Peyer's patch (tissue), 4 donors: Measurements from ENCODE around the gene TSPEAR. TPM values are rescaled to one million over a fixed set of nuclear protein-coding genes. Genes with fewer than 3 reads are reported as not detected.

ENCODE experiments used
- DNase-seq, 3 donors: peaks; one replicate each; pipeline ENCODE4 v3.0.0-alpha.2; 2017 to 2019
- H3K27ac ChIP-seq, 4 donors: fragments of 200-600 bp; sonication (generic); one replicate each; pipeline ENCODE4 v1.5.1; 2016 to 2019
- H3K27me3 ChIP-seq, 2 donors: fragments of 200-600 bp; sonication (generic); one replicate each; pipeline ENCODE4 v1.5.1; 2019
- H3K36me3 ChIP-seq, 3 donors: fragments of 200-600 bp; sonication (generic); one replicate each; pipeline ENCODE4 v1.5.1; 2016 to 2019
- H3K4me1 ChIP-seq, 4 donors: fragments of 200-600 bp; sonication (generic); one replicate each; pipeline ENCODE4 v1.5.1; 2016 to 2019
- H3K4me3 ChIP-seq, 4 donors: fragments of 200-600 bp; sonication (generic); 1 replicate in 3 of 4; 2 replicates in 1 of 4; pipeline ENCODE4 v1.5.1; 2016 to 2019; ENCODE audit warnings: mild to moderate bottlenecking in 1 of 4
- H3K9me3 ChIP-seq, 4 donors: fragments of 200-600 bp; sonication (generic); one replicate each; pipeline ENCODE4 v1.5.1; 2016 to 2019; ENCODE audit warnings: mild to moderate bottlenecking in 1 of 4
- POLR2A ChIP-seq, 2 donors: fragments of 450-650 bp; IDR thresholded peaks; one replicate each; pipeline ENCODE4 v1.5.1; 2017; ENCODE audit warnings: antibody characterized with exemption in 2 of 2, mild to moderate bottlenecking in 2 of 2, moderate library complexity in 2 of 2
- total RNA-seq, 4 donors: library from RNA; depleted of rRNA; stranded (reverse); fragments of >200 nt; gene quantifications; one replicate each; pipeline ENCODE4 v1.1.0, GENCODE V29; 2016
- TF ChIP-seq, protein P1 (sequence below), 6 experiments: fragments of 450-650 bp in 4 of 6; fragments of 200-600 bp in 2 of 6; sonication (generic) in 1 of 6; IDR thresholded peaks; one replicate each; pipeline ENCODE4 v1.5.1; 2017 to 2019; ENCODE audit warnings: antibody characterized with exemption in 6 of 6, mild to moderate bottlenecking in 3 of 6, moderate library complexity in 1 of 6

TSPEAR gene
- total RNA-seq, 4 donors from 2014 or later, result 0.47 TPM; not detected in 3

DNA sequence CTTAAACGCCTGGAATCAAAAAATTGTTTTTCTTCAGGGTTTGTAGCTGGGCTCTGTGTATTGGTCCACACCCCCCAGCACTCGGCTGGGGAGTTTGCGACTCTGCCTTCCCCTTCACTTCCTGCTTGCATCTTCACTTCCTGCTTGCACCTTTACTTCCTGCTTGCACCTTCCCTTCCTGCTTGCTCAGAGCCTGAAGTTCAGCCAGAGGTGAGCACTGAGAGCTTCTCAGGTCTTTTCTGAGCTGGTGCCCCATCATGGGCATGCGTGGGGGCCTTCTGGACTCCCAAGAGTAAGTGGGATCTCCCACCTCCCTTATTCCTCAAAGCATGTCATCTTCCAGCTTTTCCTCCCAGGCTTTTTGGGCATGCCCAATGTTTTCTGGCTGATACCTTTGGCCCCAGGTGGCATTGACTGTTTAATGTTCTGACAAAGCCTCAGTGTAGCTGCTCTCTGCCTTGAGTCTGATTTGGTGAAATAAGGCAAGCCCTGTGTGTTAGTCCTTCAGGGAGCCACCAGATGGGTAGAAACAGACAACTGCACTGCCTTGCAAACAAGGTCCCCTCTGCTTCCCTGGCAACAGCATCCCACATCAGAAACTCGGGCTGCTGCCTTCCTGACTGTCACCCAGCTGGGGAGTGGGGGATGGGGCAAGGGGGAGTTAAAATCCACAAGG is 163.6 kb downstream of the TSPEAR start:
- no peaks in the 10 kb centered on the region for H3K36me3 ChIP-seq
- H3K27me3 ChIP-seq, result no peaks in the 10 kb centered on the region
- no peak overlapping the region for H3K4me3 ChIP-seq
- H3K27ac ChIP-seq, result peak overlapping the region in 1 of 4 donors; percentile 44
- TF ChIP-seq, protein P1, sequence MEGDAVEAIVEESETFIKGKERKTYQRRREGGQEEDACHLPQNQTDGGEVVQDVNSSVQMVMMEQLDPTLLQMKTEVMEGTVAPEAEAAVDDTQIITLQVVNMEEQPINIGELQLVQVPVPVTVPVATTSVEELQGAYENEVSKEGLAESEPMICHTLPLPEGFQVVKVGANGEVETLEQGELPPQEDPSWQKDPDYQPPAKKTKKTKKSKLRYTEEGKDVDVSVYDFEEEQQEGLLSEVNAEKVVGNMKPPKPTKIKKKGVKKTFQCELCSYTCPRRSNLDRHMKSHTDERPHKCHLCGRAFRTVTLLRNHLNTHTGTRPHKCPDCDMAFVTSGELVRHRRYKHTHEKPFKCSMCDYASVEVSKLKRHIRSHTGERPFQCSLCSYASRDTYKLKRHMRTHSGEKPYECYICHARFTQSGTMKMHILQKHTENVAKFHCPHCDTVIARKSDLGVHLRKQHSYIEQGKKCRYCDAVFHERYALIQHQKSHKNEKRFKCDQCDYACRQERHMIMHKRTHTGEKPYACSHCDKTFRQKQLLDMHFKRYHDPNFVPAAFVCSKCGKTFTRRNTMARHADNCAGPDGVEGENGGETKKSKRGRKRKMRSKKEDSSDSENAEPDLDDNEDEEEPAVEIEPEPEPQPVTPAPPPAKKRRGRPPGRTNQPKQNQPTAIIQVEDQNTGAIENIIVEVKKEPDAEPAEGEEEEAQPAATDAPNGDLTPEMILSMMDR (IDR thresholded peaks at IDR 0.05), result no peak
- TF ChIP-seq POLR2A (IDR thresholded peaks at IDR 0.05), result no peak
- peak in 2 of 3 donors; percentile 22 to 48 for DNase-seq
- H3K4me1 ChIP-seq, result no peaks in the 10 kb centered on the region
- H3K9me3 ChIP-seq, result peaks cover 0 to 7% (median 0%) of the 10 kb centered on the region in 4 donors

DNA sequence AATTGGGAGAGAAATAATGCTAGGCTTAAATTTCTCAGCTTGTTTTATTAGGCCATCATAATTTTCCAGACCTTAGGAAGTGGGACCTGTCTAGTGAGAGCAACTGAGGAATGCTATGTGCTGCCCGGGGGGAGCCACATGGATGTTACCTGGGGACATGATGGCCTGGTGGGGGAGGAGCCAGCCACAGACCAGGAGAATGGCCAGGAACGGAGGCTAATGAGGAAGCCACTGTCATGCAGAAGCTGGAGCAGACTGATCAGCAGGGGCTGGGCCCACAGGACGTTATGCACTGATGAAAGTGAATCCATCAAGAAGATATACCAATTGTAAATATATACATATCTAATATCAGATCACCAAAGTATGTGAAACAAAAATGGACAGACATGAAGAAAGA is 166.8 kb downstream of the TSPEAR start:
- DNase-seq, result no peak

DNA sequence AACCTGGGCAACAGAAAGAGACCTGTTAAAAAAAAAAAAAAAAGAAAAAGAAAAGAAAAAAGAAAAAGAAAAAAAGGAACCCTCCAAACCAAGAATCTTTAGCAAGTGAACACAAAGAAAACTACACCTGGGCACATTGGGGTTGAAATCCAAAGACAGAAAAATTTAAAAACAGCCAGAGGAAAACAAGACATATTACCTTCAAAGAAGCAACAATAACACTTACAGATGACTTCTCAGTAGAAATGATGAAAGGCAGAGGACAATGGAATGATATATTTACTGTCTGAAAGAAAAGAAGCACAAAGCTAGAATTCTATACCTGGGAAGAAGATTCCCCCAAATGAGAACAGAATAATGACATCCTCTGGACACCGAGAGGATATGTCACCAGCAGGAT is 168.7 kb downstream of the TSPEAR start:
- TF ChIP-seq, protein P1 (IDR thresholded peaks at IDR 0.05), result no peak
- no peak for TF ChIP-seq POLR2A (IDR thresholded peaks at IDR 0.05)
- H3K4me1 ChIP-seq, result no peaks in the 10 kb centered on the region
- no peaks in the 10 kb centered on the region for H3K27me3 ChIP-seq
- peaks cover 0 to 9% (median 2%) of the 10 kb centered on the region in 4 donors for H3K9me3 ChIP-seq
- H3K4me3 ChIP-seq, result no peak overlapping the region
- no peaks in the 10 kb centered on the region for H3K36me3 ChIP-seq
- no peak overlapping the region for H3K27ac ChIP-seq
- no peak for DNase-seq

More for the DNA sequence above, 166.8 kb downstream of the TSPEAR start:
- no peak for TF ChIP-seq POLR2A (IDR thresholded peaks at IDR 0.05)
- TF ChIP-seq, protein P1 (IDR thresholded peaks at IDR 0.05), result no peak
- no peak overlapping the region for H3K4me3 ChIP-seq
- no peaks in the 10 kb centered on the region for H3K4me1 ChIP-seq
- no peaks in the 10 kb centered on the region for H3K36me3 ChIP-seq
- no peak overlapping the region for H3K27ac ChIP-seq
- H3K27me3 ChIP-seq, result no peaks in the 10 kb centered on the region
- peaks cover 0 to 9% (median 2%) of the 10 kb centered on the region in 4 donors for H3K9me3 ChIP-seq

- TF ChIP-seq, protein P1 (IDR thresholded peaks at IDR 0.05), result no peak
- no peak for TF ChIP-seq POLR2A (IDR thresholded peaks at IDR 0.05)
- no peak overlapping the region for H3K27ac ChIP-seq
- H3K9me3 ChIP-seq, result peaks cover 0 to 9% (median 2%) of the 10 kb centered on the region in 4 donors
- H3K27me3 ChIP-seq, result no peaks in the 10 kb centered on the region
- H3K4me3 ChIP-seq, result no peak overlapping the region
- H3K4me1 ChIP-seq, result no peaks in the 10 kb centered on the region
- no peaks in the 10 kb centered on the region for H3K36me3 ChIP-seq
- DNase-seq, result peak in 1 of 3 donors; percentile 13
These were observed 170.6 kb downstream of the TSPEAR start for GRCh38 chr21:44540741-44541288.

GRCh38 chr21:44539991-44540666 is 171.2 kb downstream of the TSPEAR start, which contains the start of gene KRTAP10-1:
KRTAP10-1 (minus strand) TSS chr21:44540195; CDS start chr21:44540150, 45 bp downstream.
- H3K4me3 ChIP-seq, result no peak within 1 kb of the TSS
- TF ChIP-seq POLR2A (IDR thresholded peaks at IDR 0.05), result no peak
- TF ChIP-seq, protein P1 (IDR thresholded peaks at IDR 0.05), result no peak
- peak in 1 of 3 donors; percentile 12 for DNase-seq
- peaks cover 0 to 9% (median 2%) of the 10 kb centered on the region in 4 donors for H3K9me3 ChIP-seq
- H3K4me1 ChIP-seq, result no peaks in the 10 kb centered on the region
- H3K36me3 ChIP-seq, result no peaks in the 10 kb centered on the region
- no peaks in the 10 kb centered on the region for H3K27me3 ChIP-seq
- H3K27ac ChIP-seq, result no peak within 1 kb of the TSS
